ENCODE data around the gene SLCO1A2. TPM values are rescaled to one million over a fixed set of nuclear protein-coding genes. Genes with fewer than 3 reads are reported as not detected.

The SLCO1A2 gene
- total RNA-seq, 1 experiment from 2014 or later = 0.63 TPM

GRCh38 chr12:21323736-21324135 is 11.0 kb downstream of the SLCO1A2 start:
- Histone ChIP-seq H3F3A (ENCODE audit: insufficient read depth, low read depth) (no peaks in the 10 kb centered on the region), H3K27me3 (ENCODE audit: insufficient read depth, low read depth) (no peaks in the 10 kb centered on the region), H2AFZ (no peak overlapping the region), H3K36me3 (ENCODE audit: low read depth) (no peaks in the 10 kb centered on the region), H3K27ac (no peak overlapping the region), H3K4me2 (no peak overlapping the region), H3K4me3 (no peak overlapping the region), H3K9me2 (ENCODE audit: insufficient read depth) (no peaks in the 10 kb centered on the region), H4K20me1 (ENCODE audit: insufficient read depth) (no peaks in the 10 kb centered on the region), H3K9me3 (ENCODE audit: insufficient read depth, low read depth) (no peaks in the 10 kb centered on the region), H3K4me1 (replicated peaks; ENCODE audit: insufficient read depth) (no peaks in the 10 kb centered on the region), H3K79me2 (ENCODE audit: low read depth) (no peaks in the 10 kb centered on the region)
- TF ChIP-seq CTCF (conservative IDR thresholded peaks at IDR 0.05) (no peak), EZH2 (IDR thresholded peaks at IDR 0.05; ENCODE audit: low read depth) (no peak)
- intact Hi-C loops (cut with micrococcal nuclease; ENCODE audit: unreplicated experiment) = no loop called here
- ChIA-PET CTCF (no interaction called here), POLR2A (ENCODE audit: unreplicated experiment) (no interaction called here)
- BruUV-seq (replicated peaks) = no TSS peak
- DNase-seq = no peak

- no peaks in the 10 kb centered on the region for H4K20me1 ChIP-seq (ENCODE audit: insufficient read depth)
- no peak for TF ChIP-seq CTCF (conservative IDR thresholded peaks at IDR 0.05)
- no peak for TF ChIP-seq EZH2 (IDR thresholded peaks at IDR 0.05; ENCODE audit: low read depth)
- H3K27me3 ChIP-seq (ENCODE audit: insufficient read depth, low read depth) = no peaks in the 10 kb centered on the region
- ChIA-PET POLR2A (ENCODE audit: unreplicated experiment) (no interaction called here), CTCF (no interaction called here)
- no peak overlapping the region for H3K4me2 ChIP-seq
- no peak overlapping the region for H2AFZ ChIP-seq
- H3K9me3 ChIP-seq (ENCODE audit: insufficient read depth, low read depth) = no peaks in the 10 kb centered on the region
- no peaks in the 10 kb centered on the region for H3F3A ChIP-seq (ENCODE audit: insufficient read depth, low read depth)
- H3K36me3 ChIP-seq (ENCODE audit: low read depth) = no peaks in the 10 kb centered on the region
- no peak for DNase-seq
- H3K4me3 ChIP-seq = no peak overlapping the region
- BruUV-seq (replicated peaks) = no TSS peak
- H3K4me1 ChIP-seq (replicated peaks; ENCODE audit: insufficient read depth) = no peaks in the 10 kb centered on the region
- H3K9me2 ChIP-seq (ENCODE audit: insufficient read depth) = no peaks in the 10 kb centered on the region
- H3K79me2 ChIP-seq (ENCODE audit: low read depth) = no peaks in the 10 kb centered on the region
- H3K27ac ChIP-seq = no peak overlapping the region
- intact Hi-C loops (cut with micrococcal nuclease; ENCODE audit: unreplicated experiment) = no loop called here
Measured at GRCh38 chr12:21308785-21309184, 25.9 kb downstream of the SLCO1A2 start.

GRCh38 chr12:21305661-21306060 is 29.1 kb downstream of the SLCO1A2 start:
- Histone ChIP-seq H3K9me2 (ENCODE audit: insufficient read depth) (no peaks in the 10 kb centered on the region), H3K4me2 (no peak overlapping the region), H3F3A (ENCODE audit: insufficient read depth, low read depth) (no peaks in the 10 kb centered on the region), H3K36me3 (ENCODE audit: low read depth) (no peaks in the 10 kb centered on the region), H3K4me1 (replicated peaks; ENCODE audit: insufficient read depth) (no peaks in the 10 kb centered on the region), H2AFZ (no peak overlapping the region), H3K9me3 (ENCODE audit: insufficient read depth, low read depth) (no peaks in the 10 kb centered on the region), H3K27ac (no peak overlapping the region), H3K79me2 (ENCODE audit: low read depth) (no peaks in the 10 kb centered on the region), H3K27me3 (ENCODE audit: insufficient read depth, low read depth) (no peaks in the 10 kb centered on the region), H3K4me3 (no peak overlapping the region), H4K20me1 (ENCODE audit: insufficient read depth) (no peaks in the 10 kb centered on the region)
- BruUV-seq (replicated peaks) = no TSS peak
- ChIA-PET CTCF (no interaction called here), POLR2A (ENCODE audit: unreplicated experiment) (no interaction called here)
- intact Hi-C loops (cut with micrococcal nuclease; ENCODE audit: unreplicated experiment) = no loop called here
- no peak for DNase-seq
- TF ChIP-seq CTCF (conservative IDR thresholded peaks at IDR 0.05) = no peak
- no peak for TF ChIP-seq EZH2 (IDR thresholded peaks at IDR 0.05; ENCODE audit: low read depth)
